HG03159 (cell line): Measurements from ENCODE around the gene SLC28A1.

ENCODE experiments used
- ATAC-seq: cut with Tn5 transposase; IDR thresholded peaks from one replicate; pipeline ENCODE4 v1.9.1; 2021; ENCODE audit warnings: mild to moderate bottlenecking, moderate library complexity; ENCODE audit not compliant: unreplicated experiment

Gene SLC28A1

DNA sequence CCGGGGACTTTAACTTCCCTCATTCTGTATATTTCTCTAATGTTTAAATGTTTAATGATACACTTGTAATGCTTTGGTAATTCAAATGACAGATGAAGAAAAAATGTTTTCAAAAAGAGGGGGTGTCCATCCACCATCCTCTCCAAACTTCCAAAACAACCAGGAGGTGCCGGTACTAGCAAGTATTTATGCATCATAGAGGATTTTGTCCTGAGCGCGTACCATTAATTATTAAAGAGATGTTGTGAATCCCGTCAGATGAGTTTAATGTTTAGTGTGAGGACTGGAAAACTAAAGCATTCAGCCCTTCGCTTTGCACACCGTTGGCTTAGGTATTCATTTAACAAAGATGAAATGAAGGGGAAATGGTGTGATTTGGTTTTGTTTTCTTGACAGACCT is 1.3 kb downstream of the SLC28A1 start:
- ATAC-seq = no peak

DNA sequence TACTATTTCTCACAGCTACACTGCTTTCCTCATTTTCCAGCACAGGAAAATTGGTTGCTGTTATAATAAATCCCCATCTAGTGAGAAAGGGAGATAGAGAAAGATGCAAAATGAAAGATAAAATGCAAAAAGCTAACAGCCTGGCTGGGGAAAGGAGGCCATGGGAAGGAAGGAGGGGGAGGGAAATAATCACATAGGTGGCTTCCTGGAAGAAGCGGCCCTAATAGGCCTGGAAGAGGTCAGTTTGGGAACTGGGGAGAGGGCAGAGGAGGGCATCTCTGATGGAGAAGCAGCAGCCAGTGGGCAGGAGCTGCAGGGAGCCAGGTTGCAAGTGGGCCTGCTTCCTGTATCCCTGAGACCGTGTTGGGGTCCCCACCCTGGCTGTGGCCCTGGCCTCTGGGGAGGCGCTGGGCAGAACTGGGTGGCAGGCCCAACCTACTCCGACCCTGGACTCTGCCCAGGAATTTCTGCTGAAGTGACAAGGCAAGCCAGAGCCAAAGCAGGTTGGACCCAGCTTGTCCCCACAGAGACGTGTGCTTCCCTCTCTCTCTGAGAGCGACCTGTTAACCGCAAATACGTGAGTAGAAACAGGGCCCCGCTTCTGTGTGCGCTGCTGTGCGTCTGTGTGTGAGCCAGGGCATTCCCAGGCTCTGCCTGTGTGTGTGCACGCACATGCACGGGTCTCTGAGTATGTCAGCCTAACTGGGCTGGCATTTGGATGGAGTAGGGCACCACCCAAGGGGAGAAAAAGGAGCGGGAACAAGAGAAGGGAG is 1.9 kb downstream of the SLC28A1 start:
- no peak for ATAC-seq

DNA sequence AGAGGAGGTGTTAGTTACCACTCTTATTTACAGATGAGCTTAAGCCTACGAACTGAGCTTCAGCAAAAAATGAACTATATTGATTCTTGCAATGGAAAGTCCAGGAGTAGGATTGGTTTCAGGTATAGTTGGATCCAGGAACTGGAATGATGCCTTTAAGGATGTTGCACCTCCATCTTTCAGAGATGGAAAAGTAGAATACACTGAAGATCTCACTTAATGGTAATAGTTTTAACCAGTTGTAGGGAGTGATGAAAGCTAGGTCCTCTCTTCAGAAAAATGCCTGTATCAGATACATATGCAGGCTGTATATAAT is 2.5 kb downstream of the SLC28A1 start:
- no peak for ATAC-seq

DNA sequence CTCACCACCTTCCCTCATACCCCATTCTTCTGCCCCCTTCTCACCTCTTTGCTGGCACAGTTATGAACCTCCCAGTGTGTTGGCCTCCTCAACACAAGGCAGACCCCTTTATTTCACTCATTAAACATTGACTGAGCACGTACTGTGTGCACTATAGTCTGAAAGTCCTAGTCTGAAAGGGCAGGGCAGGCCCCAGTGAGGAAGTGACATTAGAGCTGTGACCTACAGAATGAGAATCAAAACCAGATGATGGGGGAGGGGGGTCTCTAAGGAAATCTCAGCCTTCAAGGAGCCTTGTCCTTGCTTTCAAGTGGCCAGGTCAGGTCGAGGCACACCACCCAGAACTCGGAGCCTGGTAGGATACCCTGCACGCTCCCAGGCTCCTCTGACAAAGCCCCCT is 3.5 kb downstream of the SLC28A1 start:
- ATAC-seq = no peak

DNA sequence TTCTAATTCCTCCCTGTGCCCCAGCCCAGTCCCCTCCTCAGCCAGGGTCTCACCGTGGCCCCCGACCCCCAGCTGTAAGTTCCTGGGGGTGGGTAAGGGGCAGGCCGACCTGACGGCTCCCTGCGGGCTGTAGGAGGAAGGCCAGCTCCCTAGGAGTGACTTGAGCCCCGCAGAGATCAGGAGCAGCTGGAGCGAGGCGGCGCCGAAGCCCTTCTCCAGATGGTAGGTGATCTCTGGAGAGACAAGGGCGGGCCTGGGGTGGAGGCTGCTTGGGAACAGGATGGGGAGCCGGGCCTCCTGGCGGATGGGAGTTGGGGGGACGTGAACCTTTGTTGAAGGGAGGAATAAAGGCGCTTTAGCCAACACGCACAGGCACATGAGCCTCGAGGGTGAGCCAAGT is 4.2 kb downstream of the SLC28A1 start:
- ATAC-seq = no peak

DNA sequence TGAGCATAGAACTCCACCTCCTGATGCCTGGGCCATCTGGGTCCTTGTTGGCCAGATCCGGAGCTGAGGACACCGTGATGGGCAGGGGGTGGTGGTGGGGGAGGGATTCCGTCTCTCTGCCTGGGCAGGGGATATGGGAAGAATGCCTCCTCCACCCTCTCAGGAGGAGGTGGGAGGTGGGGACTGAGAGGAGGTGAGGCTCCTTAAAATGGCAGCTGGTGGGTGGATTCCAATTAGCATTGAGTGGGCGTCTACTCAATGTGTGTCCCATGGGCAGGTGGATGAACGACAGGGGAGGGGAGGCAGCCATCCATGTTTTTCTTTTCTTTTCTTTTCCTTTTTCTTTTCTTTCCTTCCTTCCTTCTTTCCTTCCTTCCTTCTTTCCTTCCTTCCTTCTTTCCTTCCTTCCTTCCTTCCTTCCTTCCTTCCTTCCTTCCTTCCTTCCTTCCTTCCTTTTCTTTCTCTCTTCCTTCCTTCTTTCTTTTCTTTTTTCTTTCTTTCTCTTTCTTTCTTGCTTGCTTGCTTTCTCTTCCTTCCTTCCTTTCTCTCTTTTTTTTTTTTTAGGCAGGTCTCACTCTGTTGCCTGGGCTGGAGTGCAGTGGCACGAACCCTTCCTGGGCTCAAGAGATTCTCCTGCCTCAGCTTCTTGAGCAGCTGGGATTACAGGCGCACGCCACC is 5.0 kb downstream of the SLC28A1 start:
- no peak for ATAC-seq

DNA sequence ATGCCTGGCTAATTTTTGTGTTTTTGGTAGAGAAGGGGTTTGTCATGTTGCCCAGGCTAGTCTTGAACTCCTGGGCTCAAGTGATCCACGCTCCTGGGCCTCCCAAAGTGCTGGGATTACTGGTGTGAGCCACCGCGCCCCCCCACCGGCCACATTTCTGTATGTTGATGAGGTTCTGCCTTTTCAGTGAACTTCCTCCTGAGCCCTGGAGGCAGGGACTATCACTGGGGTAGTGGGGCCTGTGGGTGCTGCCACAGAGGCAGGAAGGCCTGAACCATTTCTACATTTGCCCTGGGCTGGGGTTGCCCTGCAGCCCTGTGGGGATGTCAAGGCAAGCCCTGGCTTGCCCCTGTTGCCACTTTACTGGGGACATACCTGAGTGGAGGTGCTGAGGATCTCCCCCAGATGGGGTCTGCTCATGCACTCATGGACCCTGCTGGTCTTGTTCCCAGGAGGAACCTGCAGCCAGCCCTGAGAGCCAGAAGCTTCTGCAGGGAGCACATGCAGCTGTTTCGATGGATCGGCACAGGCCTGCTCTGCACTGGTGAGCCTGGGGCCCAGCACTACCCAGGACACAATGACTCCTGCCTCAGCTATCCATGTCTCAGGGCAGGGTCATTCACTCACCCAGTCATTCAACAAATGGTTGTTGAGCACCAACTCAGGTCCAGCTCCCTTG is 5.7 kb downstream of the SLC28A1 start:
- no peak for ATAC-seq

DNA sequence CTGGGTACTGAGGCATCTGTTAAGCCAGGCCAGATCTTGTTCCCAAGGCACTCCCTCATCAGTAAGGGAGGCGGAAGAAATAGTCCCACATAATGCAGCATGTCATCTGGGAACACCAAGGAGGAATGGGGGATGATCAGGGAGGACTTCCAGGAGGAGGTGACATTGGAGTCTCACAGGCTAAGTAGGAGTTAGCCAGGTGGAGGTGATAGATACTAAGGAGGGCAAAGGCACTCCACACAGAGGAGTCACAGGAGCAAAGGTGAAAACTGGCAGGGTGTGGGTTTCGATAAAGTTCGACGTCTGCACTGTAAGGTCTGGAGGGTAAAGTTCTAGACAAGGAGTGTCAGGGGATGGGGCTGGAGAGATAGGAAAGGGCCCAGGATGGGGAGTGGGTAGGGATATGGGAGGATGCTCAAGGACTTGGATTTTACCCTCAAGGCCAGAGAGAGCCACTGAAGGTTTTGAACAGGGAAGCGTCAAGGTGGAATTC is 6.3 kb downstream of the SLC28A1 start:
- no peak for ATAC-seq

DNA sequence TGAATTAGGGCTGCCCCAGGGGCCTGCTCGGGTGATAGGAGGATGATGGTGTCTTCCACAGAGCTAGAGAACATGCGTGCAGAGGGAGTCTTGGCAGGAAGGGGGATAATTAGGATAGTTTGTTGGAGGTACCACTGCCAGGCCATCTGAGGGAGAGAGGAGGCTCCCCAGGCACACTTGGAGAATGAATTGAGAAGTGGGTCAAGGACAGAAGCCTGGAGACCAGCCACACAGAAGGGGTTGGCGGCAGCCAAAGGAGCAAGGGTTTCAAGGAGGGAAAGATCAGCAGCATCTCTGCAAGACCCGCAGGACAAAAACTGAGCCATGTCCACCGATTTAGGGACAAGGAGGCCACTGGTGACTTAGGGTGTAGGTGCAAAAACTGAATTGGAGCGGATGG is 6.9 kb downstream of the SLC28A1 start:
- no peak for ATAC-seq

DNA sequence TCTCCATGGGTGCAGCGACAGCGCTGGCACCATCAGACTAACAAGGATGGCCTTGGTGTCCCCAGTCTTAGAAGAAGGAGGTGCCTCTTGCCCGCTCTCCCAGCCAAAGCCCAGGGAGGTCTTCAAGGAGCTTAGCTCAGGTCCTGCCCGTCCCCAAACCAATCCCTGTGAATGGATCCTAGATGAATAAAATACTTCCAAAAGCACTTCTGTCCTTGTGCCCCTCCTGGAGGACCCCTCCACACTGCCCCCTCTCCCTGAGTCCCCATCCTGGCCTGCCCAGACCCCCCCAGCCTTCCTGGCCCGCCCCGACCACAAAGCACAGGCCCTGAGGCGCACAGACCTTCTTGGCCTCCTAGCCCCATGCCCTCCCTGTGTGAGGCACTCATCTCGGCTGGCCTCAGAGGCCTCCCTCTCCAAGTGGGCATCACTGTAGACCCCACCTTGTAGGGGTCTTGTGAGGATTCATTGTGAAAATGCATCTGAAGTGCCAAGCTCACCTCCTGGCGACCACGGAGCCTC is 8.4 kb downstream of the SLC28A1 start:
- no peak for ATAC-seq

DNA sequence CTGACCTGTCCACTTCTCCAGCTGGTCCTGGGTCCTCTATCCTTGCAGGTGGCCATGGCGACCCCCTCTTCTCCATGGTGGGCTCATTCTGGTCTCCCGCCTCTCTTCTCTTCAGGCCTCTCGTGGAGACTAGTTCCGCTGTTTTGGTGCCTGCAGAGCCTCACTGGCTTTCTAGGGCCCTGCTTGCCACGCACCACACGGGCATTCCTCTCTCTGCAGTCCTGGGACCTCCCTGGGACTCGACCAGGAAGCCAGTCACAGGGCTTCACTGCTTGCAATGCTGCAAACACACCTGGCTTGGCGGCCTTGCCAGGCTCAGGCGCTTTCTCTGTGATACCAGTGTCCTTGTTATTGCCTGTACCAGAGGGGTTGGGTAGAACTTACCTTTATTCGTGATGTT is 9.1 kb downstream of the SLC28A1 start:
- ATAC-seq = no peak

DNA sequence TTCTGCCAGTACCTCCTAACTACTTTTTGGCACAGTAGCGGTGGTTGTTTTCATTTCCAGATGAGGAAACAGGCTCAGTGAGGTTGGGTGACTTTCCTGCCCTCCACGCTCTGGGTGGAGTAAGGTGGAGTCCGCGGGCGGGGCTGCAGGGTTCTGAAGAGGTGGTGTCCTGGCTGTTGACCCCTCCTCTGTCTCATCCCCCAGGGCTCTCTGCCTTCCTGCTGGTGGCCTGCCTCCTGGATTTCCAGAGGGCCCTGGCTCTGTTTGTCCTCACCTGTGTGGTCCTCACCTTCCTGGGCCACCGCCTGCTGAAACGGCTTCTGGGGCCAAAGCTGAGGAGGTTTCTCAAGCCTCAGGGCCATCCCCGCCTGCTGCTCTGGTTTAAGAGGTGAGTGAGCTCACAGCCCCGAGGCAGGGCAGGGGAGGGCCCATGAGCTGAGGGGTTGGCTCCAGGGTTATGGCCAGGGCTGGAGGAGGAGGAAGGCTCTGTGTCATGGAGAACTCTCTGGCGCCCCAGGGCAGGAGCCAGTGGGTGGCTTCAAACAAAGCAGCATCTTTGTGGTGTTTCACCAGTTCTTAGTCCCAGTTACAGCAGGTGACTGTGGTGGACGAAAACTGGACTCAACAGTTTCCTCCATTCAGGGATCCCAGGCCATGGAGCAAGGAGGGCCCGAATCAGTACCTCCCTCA is 10.4 kb downstream of the SLC28A1 start:
- no peak for ATAC-seq

DNA sequence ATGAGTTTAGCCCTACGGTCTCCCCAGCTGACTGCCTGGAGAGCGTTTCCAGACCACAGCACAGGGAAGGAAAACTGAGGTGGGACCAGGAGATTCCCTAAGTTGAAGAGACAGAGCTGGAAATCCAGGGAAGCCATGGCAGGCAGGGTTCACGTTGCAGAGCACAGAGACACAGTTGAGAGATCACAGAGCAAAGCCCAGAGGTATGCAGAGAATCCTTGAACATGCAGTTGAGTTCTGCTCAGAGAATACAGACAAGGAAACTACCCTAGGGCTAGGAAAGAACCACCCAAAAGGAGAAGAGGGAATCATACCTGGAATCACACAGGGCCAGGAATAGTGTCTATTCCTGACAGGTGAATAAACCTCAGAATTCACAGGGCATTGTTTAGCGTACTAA is 14.3 kb downstream of the SLC28A1 start:
- ATAC-seq = no peak

DNA sequence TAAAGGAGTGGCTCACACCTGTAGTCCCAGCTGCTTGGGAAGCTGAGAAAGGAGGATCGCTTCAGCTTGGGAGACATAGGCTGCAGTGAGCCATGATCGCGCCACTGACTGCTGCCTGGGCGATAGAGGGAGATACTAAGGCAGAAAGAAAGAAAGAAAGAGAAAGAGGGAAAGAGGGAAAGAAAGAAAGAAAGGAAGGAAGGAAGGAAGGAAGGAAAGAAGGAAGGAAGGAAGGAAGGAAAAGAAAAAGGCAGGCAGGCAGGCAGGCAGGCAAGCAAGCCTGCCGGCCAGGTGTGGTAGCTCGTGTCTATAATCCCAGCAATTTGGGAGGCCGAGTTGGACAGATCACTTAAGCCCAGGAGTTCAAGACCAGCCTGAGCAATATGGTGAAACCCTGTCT is 15.3 kb downstream of the SLC28A1 start:
- ATAC-seq = no peak

DNA sequence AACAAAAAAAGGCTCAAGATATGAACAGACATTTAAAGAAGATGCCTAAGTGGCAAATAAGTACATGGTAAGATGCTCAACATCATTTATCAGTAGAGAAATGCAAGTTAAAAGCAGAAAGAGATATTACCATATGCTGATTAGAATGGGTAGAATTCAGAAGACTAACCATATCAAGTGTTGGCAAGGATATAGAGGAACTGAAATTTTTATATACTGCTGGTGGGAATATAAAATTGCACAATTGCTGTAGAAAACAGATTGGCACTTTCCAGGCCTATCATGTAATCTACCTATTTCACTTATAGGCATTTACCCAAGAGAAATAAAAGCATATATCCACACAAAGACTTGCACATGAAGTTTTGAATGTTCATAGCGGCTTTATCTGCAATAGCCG is 17.1 kb downstream of the SLC28A1 start:
- no peak for ATAC-seq

DNA sequence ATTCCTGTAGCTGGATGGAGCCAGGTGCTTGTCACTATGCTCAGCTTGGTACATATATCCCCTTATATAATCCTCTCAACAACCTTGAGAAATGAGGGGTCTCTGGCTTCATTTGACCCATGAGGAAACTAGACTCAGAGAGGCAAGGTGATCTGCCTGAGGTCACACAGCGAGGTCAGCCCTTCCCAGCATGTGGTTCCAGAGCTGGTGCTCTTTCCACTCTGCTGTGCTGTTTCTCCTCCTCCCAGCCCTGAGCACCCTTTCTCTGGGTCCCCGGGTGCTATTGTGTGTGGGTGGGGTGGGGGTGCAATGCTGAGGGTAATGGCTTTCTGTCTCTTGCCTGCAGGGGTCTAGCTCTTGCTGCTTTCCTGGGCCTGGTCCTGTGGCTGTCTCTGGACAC is 19.3 kb downstream of the SLC28A1 start:
- ATAC-seq = no peak

DNA sequence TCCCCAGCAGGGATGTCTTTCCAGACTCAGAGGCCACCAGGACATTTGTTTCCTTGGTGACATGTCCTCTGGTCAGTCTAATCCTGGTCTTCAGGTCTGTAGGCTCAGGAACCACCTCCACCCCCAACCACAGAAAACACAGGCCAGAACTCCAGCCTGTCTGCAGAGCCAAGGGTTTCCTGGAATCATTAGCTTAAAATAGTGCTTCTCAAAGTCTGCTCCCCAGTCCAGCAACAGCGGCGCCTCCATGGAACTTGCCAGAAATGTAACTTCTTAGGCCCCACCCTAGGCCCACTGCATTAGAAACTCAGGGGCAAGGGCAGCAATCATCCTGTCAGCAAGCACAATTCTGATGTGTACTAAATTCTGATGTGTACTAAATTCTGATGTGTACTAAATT is 20.0 kb downstream of the SLC28A1 start:
- no peak for ATAC-seq

DNA sequence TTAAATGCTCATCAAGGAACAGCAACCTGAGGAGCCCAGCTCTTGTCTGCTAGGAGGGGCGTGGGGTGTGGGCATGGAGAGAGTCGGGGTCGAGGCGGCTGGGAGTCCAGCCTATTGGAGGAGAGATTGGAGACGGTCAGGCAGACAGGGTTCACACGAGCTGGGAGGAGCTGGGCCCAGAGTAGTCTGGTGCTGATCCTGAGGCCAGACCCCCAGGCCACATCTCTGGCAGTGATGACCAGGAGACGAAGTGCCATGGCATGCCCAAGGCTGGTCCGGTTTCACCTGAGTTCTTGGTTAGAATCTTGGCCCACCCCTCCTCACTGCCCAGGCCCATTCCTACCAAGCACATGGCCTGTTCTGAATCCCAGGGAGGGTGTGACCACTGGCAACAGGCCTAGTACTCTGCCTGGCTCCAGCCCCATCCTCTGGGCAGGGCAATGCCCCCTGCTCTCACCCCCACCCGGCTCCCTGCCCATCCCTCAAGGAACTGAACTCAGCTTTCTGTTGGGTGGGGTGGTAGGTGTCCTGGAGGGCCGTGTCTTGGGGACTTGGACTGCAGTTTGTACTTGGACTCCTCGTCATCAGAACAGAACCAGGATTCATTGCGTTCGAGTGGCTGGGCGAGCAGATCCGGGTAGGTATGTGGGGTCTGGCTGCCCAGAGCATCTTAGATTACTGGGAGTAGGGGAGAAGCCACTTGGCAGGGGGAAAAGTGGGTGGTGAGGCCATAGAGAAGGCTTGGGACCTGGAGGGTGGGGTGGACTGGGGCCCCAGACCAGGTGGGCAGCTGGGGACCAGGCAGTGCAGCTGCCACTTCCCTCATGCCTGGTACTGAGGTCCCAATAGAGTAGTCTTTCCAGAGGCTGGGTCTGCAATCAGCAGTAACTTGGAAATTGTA is 20.8 kb downstream of the SLC28A1 start:
- no peak for ATAC-seq

DNA sequence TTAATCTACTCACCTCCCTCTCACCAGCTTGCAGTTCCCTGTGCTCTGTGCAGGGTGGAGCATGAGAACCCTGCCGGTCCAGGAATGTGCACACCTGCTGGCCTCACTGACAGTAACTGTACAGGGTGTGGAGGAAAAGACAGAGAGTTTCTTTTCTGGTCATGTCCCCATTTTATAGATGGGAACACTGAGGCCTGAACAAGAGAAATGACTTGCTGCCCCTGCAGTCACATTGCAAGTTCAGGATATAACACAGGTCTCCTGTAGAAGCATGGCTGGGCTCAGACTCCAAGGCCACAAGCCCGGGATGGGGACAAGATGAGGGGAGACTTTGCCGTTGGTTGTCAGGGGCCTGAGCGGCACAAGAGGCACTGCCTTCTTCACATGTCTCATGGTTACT is 23.3 kb downstream of the SLC28A1 start:
- no peak for ATAC-seq

DNA sequence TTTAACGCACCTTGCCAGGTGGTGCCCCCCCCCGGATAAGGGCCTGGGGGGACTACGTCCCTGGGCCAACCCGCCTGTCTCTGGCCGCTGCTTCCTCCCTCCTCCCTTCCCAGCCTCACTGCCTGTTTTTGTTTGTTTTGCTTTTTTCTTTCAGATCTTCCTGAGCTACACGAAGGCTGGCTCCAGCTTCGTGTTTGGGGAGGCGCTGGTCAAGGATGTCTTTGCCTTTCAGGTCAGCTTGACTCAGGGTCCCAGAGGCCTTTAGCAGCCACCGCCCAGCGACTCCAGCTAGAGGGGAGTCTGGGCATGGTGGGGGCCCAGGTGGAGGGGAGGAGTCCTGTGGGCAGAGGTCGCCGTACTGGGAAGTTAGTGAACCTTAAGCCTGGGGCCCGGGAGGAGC is 24.1 kb downstream of the SLC28A1 start:
- ATAC-seq = no peak
